CD4-positive, alpha-beta T cell (primary cell): ENCODE results near the gene BTAF1. TPM values are rescaled to one million over a fixed set of nuclear protein-coding genes. Genes with fewer than 3 reads are reported as not detected.

Experiments
- ATAC-seq: fragments of 200-7000 bp; cut with Tn5 transposase; one replicate; pipeline ENCODE4 v1.10.0; 2022; ENCODE audit warnings: mild to moderate bottlenecking; ENCODE audit not compliant: poor library complexity
- CTCF ChIA-PET: fragments of 350-600 bp; sonication (Branson Sonifier 250); formaldehyde crosslinking; loops from one replicate; lab custom pipeline; 2021; ENCODE audit warnings: antibody characterized with exemption, inconsistent platforms; lab: Charles Lee
- POLR2A ChIA-PET: fragments of 350-600 bp; sonication (Branson Sonifier 250); formaldehyde crosslinking; loops from one replicate; lab custom pipeline; 2021; ENCODE audit warnings: antibody characterized with exemption, inconsistent platforms; lab: Charles Lee
- DNase-seq, 14 experiments: peaks; one replicate each; pipeline ENCODE4 v3.0.0-alpha.2; 2013 to 2020; ENCODE audit warnings: mixed read lengths in 2 of 14
- H3K27ac ChIP-seq, 2 donors: one replicate each; pipeline versions ENCODE4 v1.5.1 to v1.7.0; 2013; ENCODE audit warnings: low read length in 2 of 2, low read depth in 1 of 2, mild to moderate bottlenecking in 1 of 2
- H3K27me3 ChIP-seq, 2 experiments: 1 replicate in 1 of 2; 2 replicates in 1 of 2; pipeline versions ENCODE4 v1.6.1 to v1.7.0; 2013; ENCODE audit warnings: low read length in 2 of 2, control low read depth in 1 of 2, mild to moderate bottlenecking in 1 of 2, moderate library complexity in 1 of 2; ENCODE audit not compliant: insufficient read depth in 2 of 2, control insufficient read depth in 1 of 2
- H3K36me3 ChIP-seq: one replicate; pipeline ENCODE4 v1.6.1; 2013; ENCODE audit warnings: low read length, control low read depth; ENCODE audit not compliant: insufficient read depth
- H3K4me1 ChIP-seq: one replicate; pipeline ENCODE4 v1.6.1; 2013; ENCODE audit warnings: low read length, control low read depth; ENCODE audit not compliant: insufficient read depth
- H3K4me3 ChIP-seq: one replicate; pipeline ENCODE4 v1.5.1; 2013; ENCODE audit warnings: mild to moderate bottlenecking, low read length, moderate library complexity
- H3K9me3 ChIP-seq, 2 experiments: 1 replicate in 1 of 2; 2 replicates in 1 of 2; pipeline versions ENCODE4 v1.6.1 to v1.7.0; 2013; ENCODE audit warnings: low read length in 2 of 2, mild to moderate bottlenecking in 2 of 2, control low read depth in 1 of 2, moderate library complexity in 1 of 2; ENCODE audit not compliant: control insufficient read depth in 1 of 2, insufficient read depth in 1 of 2
- H3K27ac Mint-ChIP-seq: one replicate; pipeline ENCODE4 v1.8.0; 2020; ENCODE audit warnings: mixed read lengths
- H3K27me3 Mint-ChIP-seq: one replicate; pipeline ENCODE4 v1.8.0; 2021; ENCODE audit warnings: mixed read lengths
- H3K36me3 Mint-ChIP-seq: one replicate; pipeline ENCODE4 v1.8.0; 2021; ENCODE audit warnings: low read depth, mixed read lengths
- H3K4me1 Mint-ChIP-seq: one replicate; pipeline ENCODE4 v1.8.0; 2021; ENCODE audit warnings: low read depth, mixed read lengths
- H3K4me3 Mint-ChIP-seq: one replicate; pipeline ENCODE4 v1.8.0; 2020; ENCODE audit warnings: mild to moderate bottlenecking, mixed read lengths
- H3K9me3 Mint-ChIP-seq: one replicate; pipeline ENCODE4 v1.8.0; 2020; ENCODE audit warnings: mixed read lengths
- intact Hi-C, 2 experiments: fragments of 100-400 bp; cut with DNase I in 1 of 2; cut with micrococcal nuclease in 1 of 2; formaldehyde crosslinking; loops; one replicate each; pipeline versions ENCODE4 v1.15.1 to v1.9.0; 2023 to 2025; cut with DNase I, micrococcal nuclease
- total RNA-seq, 174 experiments: library from RNA in 2 of 174; stranded (reverse) in 2 of 174; gene quantifications; one replicate each; pipeline ENCODE4 v1.2.3 and lab custom pipeline; 2021 to 2026
- TF ChIP-seq, protein P1 (sequence below): fragments of 200-600 bp; IDR thresholded peaks from one replicate; pipeline ENCODE4 v1.8.0; 2022; ENCODE audit warnings: antibody characterized with exemption, mild to moderate bottlenecking

The BTAF1 gene
- total RNA-seq, 2 experiments from 2014 or later: 80.8 to 85.8 TPM

- Histone ChIP-seq H3K36me3 (no peaks in the 10 kb centered on the region), H3K4me1 (no peaks in the 10 kb centered on the region), H3K27me3 (no peaks in the 10 kb centered on the region), H3K4me3 (no peak overlapping the region), H3K27ac (no peak overlapping the region), H3K9me3 (no peaks in the 10 kb centered on the region)
- H3K36me3 Mint-ChIP-seq: peaks cover 16% of the 10 kb centered on the region
- ChIA-PET POLR2A (no interaction called here), CTCF (no interaction called here)
- intact Hi-C loops: no loop called here
- H3K4me1 Mint-ChIP-seq: no peaks in the 10 kb centered on the region
- no peaks in the 10 kb centered on the region for H3K27me3 Mint-ChIP-seq
- TF ChIP-seq, protein P1, sequence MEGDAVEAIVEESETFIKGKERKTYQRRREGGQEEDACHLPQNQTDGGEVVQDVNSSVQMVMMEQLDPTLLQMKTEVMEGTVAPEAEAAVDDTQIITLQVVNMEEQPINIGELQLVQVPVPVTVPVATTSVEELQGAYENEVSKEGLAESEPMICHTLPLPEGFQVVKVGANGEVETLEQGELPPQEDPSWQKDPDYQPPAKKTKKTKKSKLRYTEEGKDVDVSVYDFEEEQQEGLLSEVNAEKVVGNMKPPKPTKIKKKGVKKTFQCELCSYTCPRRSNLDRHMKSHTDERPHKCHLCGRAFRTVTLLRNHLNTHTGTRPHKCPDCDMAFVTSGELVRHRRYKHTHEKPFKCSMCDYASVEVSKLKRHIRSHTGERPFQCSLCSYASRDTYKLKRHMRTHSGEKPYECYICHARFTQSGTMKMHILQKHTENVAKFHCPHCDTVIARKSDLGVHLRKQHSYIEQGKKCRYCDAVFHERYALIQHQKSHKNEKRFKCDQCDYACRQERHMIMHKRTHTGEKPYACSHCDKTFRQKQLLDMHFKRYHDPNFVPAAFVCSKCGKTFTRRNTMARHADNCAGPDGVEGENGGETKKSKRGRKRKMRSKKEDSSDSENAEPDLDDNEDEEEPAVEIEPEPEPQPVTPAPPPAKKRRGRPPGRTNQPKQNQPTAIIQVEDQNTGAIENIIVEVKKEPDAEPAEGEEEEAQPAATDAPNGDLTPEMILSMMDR: no peak
- no peaks in the 10 kb centered on the region for H3K9me3 Mint-ChIP-seq
- no peak for DNase-seq
- no peak for ATAC-seq
- no peak overlapping the region for H3K4me3 Mint-ChIP-seq
- H3K27ac Mint-ChIP-seq: no peak overlapping the region
Observed at GRCh38 chr10:92074126-92074887, 150.7 kb downstream of the BTAF1 start.

- Mint-ChIP-seq H3K9me3 (no peaks in the 10 kb centered on the region), H3K27me3 (no peaks in the 10 kb centered on the region), H3K27ac (no peak overlapping the region), H3K36me3 (peaks cover 25% of the 10 kb centered on the region), H3K4me3 (no peak overlapping the region), H3K4me1 (no peaks in the 10 kb centered on the region)
- DNase-seq (no peak), ATAC-seq (no peak)
- H3K27ac ChIP-seq: no peak overlapping the region
- ChIA-PET CTCF (no interaction called here), POLR2A (no interaction called here)
- no peak overlapping the region for H3K4me3 ChIP-seq
- TF ChIP-seq, protein P1: no peak
- no peaks in the 10 kb centered on the region for H3K27me3 ChIP-seq
- peaks cover 4% of the 10 kb centered on the region for H3K36me3 ChIP-seq
- H3K4me1 ChIP-seq: no peaks in the 10 kb centered on the region
- no peaks in the 10 kb centered on the region for H3K9me3 ChIP-seq
- intact Hi-C loops: no loop called here
Observed at GRCh38 chr10:92075829-92076228, 152.3 kb downstream of the BTAF1 start.

DNA sequence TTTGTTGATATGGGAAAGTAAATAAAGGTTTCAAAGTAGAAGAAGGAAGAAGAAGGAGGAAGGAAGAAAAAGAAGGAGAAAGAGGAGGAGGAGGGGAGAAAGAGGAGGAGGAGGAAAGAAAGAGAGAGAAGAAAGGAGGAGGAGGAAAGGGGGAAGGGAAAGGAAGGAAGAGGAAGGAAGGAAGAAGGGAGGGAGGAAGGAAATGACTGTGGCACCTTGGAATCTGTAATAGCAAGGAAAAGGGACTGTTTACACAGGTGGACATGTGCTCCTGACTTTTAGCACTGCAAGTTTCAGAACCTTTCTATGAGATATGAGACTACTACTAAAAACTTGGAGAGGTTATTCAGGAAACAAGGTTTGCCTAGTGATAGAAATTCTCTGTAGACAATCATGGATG, 153.2 kb downstream of the BTAF1 start:
- Mint-ChIP-seq H3K4me1 (no peaks in the 10 kb centered on the region), H3K4me3 (no peak overlapping the region), H3K27me3 (no peaks in the 10 kb centered on the region), H3K36me3 (peaks cover 32% of the 10 kb centered on the region), H3K27ac (no peak overlapping the region), H3K9me3 (no peaks in the 10 kb centered on the region)
- ATAC-seq (no peak), DNase-seq (no peak)
- POLR2A ChIA-PET: no interaction called here
- H3K4me1 ChIP-seq: no peaks in the 10 kb centered on the region
- H3K36me3 ChIP-seq: peaks cover 9% of the 10 kb centered on the region
- H3K9me3 ChIP-seq: no peaks in the 10 kb centered on the region
- intact Hi-C loops: no loop called here
- H3K27me3 ChIP-seq: no peaks in the 10 kb centered on the region
- H3K27ac ChIP-seq: no peak overlapping the region
- TF ChIP-seq, protein P1: no peak
- CTCF ChIA-PET: interaction anchor here (0.6 kb wide), 1 partner anchor 399 kb away, joined by 3 read pairs; no protein-coding TSS in a partner anchor
- H3K4me3 ChIP-seq: no peak overlapping the region
